DMS 273 (cell line): ENCODE data around the gene BBS5.
"Not testable (repeated sequence)": the region's sequence is repeated elsewhere in the genome, so short reads cannot be mapped to it uniquely, and the experiment has no call there.

Source experiments
- DNase-seq: peaks from one replicate; lab custom pipeline; 2025; ENCODE audit not compliant: unreplicated experiment; lab: John Stamatoyannopoulos, UW

Gene BBS5

DNA sequence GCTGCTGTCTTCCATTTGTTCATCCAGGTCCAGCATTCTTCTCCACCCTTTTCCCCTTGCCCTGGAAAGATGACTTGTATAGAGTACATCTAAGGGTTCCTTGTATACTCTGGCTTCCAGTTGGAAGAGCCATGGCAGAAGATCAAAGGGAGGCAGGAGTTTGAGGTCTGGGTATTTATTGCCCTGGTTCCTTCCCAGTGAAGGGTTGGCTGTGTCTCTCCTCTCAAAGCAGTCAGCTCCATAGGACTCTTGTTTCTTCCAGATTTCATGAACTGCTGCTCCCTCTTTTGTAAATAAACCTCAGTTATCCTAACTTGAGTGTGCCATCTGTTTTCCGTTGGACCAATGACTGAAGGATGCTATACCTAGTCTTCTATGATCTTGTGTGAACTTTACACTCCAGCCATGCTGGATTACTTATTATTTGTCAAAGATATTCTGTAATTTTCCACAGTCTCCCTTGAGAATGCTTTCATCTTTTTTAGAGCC, 6.4 kb downstream of the BBS5 start:
- DNase-seq = no peak

DNA sequence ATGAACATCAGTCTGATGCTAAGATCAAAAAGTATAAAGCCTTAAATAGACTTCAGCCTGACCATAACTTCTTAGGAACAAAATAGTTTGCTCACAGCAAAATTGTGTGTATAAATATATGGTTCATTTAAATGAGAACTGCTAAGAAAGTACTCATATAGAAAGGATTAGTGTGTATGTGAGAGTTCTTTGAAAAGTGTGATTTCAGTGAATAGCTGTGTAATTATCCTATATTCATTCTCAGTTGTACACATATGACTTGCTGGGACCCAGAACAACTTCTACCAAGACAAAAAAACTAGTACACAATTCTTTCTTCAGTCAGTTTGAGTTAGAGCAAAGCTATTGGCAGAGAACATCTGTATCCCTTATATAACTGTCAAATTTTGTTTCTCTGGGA, 7.2 kb downstream of the BBS5 start:
- no peak for DNase-seq

DNA sequence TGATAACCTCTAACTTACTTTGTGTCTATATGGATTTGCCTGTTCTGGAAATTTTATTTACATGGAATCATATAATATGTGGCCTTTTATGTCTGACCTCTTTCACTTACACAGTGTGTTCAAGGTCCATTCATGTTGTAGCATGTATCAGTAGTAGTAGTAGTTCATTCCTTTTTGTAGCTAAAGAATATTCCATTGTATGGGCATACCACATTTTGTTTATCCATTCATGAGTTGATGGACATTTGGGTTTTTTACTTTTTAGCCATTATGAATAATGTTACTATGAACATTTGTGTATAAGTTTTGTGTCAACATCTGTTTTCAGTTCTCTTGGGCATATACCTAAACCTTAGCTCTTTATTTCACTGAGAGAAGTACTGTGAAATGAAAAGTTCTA, 11.5 kb downstream of the BBS5 start:
- DNase-seq = no peak

DNA sequence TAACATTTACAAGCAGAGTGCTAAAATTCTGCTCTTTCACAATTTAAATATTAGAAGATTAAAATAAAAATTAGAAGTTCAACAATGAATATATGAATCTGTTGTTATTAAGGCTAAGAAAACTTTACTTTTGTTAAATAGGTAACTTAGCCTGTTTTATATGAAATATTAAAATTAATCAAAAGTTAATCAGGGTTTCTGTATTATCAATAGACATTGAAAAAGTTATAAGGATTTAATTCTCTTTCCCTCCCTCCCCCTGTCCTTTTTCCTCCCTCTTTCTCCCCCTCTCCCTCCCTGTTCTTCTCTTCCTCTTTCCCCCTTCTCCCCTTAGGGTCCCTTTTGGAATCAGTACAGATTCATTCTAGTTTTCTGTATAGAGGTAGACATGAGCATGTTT, 12.1 kb downstream of the BBS5 start:
- DNase-seq = no peak

DNA sequence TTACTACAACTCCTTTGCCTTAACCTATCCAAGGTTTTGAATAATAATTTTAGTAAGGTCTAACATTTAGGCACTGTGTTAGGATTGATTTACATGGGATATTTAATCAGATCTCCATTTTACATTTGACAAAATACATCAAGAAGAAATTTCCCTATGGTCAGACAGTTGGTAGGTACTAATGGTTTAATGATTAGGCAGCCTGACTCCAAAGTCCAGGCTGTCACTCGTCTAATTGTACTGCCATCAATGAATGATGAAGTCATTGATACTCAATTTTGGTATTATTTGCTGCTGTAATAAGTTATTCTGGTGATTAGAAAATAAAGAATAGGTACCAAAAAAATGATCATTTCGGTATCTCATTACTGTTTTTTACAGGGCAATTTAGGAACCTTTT, 14.1 kb downstream of the BBS5 start:
- DNase-seq = no peak

DNA sequence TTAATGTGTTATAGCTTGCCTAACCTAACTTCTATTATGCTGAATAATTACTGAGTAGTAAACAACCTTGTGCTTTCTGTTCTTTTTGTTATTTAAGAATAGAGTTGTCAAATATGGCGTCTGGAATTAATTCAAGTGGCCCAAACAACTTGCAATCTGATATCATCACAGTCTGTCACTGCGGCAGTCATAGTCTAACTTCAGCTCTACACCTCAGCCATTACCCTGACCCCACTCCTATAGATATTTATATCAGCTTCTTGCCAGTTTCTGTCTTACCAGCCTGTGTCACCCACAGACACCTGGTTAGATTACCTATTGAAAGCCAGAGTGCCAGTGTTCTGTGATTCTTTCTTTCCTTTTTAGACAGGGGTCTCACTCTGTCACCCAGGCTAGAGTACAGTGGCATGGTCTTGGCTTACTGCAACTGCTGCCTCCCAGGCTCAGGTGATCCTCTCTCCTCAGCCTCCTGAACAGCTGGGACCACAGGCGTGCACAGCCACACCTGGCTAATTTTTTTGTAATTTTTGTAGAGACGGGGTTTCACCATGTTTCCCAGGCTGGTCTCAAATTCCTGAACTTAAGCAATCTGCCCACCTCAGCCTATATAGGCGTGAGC, 16.1 kb downstream of the BBS5 start:
- DNase-seq = no peak

DNA sequence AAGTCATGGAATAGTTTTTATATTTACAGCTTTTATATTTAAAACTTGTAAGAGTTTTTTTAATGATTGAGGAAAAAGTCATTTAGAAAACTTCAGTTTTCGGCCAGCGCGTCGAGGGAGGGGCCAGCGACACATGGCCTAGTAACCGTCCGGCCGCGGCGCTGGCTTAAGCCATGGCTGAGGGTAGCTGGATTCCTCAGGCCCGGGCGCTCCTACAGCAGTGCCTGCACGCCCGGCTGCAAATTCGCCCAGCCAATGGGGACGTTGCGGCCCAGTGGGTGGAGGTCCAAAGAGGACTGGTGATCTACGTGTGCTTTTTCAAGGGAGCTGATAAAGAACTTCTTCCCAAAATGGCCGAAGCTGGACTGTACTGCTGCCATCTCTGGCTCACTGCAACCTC, 25.4 kb downstream of the BBS5 start:
- no peak for DNase-seq

DNA sequence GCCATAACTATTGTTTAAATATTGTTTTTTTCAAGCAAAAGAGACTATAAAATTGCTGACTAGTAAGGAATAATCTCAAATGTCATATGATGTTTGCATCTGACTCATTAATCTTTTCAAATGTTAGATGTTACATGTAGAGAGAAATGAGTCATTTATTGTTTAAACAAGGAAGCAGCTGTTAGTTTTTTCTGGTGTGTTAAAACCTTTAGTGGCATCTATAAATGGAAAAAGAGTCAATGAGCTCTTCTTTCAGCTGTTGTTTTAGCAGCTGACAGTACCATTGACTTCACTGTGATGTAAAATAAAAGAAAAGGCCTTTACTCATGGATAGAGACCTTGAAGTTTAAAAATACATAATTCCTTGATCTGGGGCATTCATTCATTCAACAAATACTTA, 28.4 kb downstream of the BBS5 start:
- peak; percentile 14 for DNase-seq

DNA sequence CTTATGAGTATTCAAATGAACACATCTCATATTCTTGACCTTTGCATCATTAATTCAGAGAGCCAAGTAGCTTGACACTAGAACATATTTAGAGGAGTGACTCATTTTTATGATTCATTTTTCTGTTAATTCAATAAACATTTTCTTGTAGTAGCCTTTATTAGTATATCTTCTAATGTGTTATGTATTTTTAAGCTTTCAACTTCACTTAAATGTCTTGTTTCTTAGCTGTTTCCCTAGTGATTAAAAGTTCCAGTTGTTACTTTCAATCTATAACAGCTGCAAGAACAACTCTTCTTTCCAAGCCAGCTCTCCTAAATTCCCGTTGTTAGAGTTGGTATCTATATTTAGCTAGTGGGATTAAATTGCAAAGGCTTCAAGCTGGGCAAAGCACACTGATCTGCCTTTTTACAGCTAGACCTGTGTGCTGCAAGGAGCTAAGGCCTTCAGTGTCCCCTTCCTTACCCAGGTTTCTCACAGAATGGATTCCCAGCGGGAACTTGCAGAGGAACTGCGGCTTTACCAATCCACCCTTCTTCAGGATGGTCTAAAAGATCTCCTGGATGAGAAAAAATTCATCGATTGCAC, 30.1 kb downstream of the BBS5 start, which contains the start of gene KLHL41:
TSS of gene KLHL41 (plus strand) at position 405 of the 588 bp plus-strand sequence. CDS start at position 482, 77 bp downstream.
- peak; percentile 32 for DNase-seq

DNA sequence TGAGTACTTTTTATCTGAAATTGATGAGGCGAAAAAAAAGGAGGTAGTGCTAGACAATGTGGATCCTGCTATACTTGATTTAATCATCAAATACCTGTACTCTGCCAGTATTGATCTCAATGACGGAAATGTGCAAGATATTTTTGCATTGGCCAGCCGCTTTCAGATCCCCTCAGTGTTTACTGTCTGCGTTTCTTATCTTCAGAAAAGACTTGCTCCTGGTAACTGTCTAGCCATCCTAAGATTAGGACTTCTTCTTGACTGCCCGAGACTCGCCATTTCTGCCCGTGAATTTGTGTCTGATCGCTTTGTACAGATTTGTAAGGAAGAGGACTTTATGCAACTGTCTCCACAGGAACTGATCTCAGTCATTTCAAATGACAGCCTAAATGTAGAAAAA, 30.7 kb downstream of the BBS5 start:
- DNase-seq = no peak

DNA sequence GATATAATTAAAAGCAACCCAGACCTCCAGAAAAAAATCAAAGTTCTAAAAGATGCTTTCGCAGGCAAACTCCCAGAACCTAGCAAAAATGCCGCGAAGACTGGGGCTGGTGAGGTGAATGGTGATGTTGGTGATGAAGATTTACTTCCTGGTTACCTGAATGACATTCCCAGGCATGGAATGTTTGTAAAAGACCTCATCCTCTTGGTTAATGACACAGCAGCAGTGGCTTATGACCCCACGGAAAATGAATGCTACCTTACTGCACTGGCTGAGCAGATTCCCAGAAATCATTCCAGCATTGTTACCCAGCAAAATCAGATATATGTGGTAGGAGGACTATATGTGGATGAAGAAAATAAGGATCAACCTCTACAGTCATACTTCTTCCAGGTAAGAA, 31.2 kb downstream of the BBS5 start:
- no peak for DNase-seq

DNA sequence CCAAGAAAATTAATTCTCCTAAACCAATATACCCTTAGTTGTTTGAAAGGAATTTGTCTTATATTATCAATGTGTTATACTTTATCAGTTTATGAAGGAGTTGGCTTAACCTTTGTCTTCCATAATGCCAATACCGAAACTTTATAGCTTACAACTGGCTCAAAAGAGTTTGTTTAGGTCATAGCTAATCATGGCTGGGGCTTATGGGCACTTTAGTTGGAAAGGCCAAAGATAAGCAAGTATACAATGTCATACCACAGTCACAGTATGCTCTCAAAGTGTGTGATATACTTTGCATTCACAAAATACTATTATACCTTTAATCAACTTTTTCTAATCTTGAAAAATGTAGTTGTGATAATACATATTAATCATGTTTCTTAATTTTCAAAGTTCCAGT, 32.5 kb downstream of the BBS5 start:
- DNase-seq = no peak

DNA sequence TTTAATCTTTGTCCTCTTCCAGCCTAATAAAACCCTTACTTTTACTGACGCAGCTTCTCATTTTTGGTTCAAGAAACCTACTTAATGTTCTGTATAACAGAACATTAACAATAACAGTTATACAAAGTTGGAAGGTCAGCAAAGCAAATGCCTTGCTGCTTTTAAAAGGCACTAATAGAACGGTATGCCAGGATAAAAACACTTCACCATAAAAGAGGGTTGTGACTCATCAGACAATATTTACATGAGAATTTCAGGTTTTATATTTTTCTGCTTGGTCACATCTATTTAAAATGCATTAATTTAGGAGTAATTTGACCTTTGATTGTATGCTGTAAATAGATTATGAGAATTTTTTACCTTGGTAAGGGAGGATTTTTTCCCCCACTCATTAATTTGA, 33.2 kb downstream of the BBS5 start:
- no peak for DNase-seq

DNA sequence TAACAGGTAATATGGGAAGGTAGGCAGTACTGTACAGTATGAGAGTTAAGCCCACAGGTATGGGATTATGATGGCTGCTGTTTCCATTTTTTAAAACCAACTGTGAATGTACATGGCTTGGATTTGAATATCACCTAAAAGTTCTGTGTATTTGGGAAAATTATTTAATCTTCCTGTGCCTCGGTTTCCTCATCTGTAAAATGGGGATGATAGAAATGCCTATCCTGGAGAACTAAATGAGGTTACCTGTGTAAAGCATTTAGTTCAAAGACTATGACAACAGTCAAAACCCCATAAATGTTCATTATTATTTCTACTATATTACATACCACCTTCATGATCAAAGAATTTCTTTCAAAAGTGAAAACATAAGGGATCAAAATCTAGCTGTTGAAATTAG, 33.8 kb downstream of the BBS5 start:
- no peak for DNase-seq

DNA sequence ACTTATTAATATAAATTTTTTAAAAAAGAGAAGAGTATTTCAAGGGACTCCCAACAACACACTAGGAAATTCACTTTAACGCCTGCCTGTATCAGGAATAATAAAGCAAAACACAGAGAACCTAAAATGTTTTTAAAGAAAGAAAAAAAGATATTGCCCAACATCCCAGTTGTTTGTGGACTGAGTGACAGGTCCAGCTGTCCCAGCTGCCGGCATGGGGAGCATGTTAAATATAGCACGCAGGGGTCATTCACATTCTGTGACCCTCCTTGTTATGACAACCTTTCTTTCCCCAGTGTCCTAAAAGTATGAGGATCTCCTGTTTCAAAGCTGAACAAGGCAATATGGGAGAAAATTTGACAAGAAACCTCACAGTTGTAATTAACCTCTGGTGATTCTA, 34.6 kb downstream of the BBS5 start:
- no peak for DNase-seq

DNA sequence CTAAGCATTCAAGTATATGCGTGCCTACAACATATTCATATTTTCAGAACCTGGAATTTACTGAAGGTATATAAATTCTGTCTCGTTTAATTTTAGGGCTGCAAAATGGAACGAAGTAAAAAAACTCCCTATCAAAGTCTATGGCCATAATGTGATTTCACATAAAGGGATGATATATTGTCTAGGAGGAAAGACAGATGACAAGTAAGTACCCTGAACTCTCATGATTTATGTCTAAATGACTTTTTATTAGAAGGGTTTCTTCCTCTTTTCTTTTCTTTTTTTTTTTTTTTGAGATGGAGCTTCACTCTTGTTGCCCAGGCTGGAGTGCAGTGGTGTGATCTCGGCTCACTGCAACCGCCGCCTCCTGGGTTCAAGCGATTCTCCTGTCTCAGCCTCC, 35.5 kb downstream of the BBS5 start:
- not testable (repeated sequence) for DNase-seq

DNA sequence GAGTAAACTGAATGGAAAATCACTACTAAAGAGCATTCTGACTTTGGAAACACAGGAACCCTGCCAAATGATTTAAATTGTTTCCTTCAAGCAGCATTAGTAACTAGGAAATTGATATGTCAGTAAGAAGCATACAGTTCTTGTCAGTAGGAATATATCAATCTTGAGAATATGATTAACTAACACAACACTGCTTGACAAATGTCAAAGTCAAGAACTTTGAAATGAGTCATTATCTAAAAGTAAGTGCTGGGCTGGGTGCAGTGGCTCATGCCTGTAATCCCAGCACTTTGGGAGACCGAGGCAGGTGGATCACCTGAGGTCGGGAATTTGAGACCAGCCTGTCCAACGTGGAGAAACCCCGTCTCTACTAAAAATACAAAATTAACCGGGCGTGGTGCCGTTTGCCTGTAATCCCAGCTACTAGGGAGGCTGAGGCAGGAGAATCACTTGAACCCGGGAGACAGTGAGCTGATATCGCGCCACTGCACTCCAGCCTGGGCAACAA, 37.2 kb downstream of the BBS5 start:
- not testable (repeated sequence) for DNase-seq

DNA sequence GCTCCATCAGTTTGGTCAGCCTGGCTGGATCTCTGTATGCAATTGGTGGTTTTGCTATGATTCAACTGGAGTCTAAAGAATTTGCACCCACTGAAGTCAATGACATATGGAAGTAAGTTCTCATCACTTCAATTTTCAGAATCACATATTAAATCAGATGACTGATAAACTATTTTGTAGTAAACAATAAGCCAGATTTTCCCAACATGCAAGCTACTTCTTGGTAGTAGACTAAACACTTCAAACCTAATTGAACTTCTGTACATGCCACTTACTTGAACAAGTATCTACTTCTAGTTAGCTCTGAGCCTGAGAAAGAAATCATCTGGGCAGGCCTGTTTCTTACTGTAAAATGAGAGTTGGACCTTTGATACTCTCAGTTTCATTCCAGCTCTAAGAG, 41.6 kb downstream of the BBS5 start:
- no peak for DNase-seq

DNA sequence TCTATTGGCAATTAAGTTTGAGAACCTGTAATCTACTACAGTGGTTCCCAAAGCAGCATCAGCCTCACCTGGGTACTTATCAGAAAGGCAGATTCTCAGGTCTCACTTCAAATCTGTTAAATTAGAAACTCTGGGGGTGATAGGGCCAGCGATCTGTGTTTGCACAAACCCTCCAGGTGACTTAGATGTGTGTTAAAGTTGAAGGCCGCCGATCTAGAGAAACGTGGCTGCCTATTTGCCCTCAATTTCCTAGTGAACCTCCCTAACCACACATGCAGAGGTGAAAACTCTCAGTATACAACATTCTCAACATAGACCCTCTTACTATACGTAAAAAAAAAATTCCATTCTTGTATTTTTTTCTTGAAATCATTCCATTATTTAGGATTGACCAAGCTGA, 44.4 kb downstream of the BBS5 start:
- no peak for DNase-seq

DNA sequence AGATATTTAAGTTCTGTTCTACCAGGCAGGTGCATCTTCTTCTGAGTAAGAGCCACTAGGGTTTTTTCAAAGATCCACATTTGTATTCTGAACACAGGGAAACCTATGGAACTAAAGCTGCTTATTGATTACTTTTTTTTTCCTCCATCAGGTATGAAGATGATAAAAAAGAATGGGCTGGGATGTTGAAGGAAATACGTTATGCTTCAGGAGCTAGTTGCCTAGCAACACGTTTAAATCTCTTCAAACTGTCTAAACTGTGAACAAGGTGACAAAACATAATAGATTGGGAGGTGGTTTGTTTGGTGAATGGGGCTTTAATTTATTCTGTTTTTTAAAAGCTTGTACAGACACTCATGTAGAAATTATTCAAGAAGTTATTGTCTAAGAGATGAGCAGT, 46.1 kb downstream of the BBS5 start:
- DNase-seq = no peak

DNA sequence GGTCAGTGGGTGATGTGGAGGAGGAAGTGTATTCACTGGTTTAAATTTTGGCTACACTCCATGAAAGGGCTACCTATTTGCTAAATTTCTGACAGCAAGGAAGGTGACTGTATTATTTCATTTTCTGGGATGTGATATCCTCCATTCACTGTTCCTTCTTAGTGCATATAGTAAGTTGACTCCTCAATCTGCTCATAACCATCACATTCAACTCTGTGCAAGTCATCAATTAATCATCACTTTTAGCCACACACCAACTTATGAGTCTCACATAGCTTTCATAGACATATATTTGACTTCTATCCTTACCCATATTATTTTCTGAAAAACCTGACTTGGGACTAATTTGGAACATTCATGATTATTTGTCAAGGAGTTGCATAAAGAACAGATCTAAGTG, 47.2 kb downstream of the BBS5 start:
- DNase-seq = no peak

DNA sequence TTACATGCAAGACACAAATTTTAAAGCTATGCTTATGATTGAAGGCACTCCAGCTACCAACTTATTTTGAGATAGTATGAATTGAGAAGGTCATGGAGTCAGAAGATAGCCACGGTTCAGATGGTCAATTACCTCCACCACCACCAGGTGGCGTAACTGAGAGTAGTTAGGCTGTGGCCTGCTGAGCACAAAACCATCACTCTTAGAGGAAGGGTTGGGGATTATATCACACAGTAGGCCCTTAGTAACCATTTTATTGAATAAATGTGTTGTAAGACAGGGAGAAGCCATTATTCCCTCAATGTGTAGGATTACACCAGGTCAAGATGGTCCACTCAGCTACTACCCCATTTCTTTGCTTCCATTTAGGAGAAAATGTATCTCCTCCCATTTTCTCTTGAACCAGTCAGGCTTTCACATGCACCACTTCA, 49.0 kb downstream of the BBS5 start:
- DNase-seq = peak; percentile 85

DNA sequence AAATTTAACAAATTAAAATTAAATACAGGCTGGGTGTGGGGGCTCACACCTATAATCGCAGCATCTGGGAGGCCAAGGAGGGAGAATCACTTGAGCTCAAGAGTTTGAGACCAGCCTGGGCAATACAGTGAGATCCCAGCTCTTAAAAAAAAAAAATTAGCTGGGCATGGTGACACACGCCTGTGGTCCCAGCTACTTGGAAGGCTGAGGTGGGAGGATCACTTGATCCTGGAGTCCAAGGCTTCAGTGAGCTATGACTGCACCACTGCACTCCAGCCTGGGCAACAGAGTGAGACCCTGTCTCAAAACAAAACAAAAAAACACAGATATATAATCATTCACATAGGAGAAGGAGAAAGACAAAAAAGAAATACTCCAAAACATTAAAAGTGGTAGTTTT, 60.2 kb downstream of the BBS5 start:
- DNase-seq = not testable (repeated sequence)
